Measurements from ENCODE around the gene ZEB1. TPM values are rescaled to one million over a fixed set of nuclear protein-coding genes. Genes with fewer than 3 reads are reported as not detected.

ZEB1 gene
- total RNA-seq, 1 experiment from 2014 or later: 1.4 TPM

DNA sequence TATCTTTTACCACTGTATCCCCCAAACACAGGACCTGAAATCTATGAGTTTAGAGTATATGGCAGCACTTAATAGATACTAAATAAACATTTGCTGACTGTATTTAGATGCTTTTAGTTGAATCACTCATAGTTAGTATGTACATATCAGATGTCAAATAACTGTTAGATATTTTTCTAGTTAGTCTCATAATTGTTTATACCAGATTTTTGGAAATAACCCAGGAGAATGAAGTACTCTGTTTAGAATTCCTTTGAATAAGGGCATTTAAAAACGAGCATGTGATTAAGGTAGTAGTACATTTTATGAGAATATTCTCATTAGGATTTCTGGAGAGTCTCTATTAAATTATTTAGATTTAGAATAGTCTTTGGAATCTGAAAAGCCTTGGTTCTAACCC lies 22.3 kb upstream of the ZEB1 start:
- Histone ChIP-seq H3K9me2 (ENCODE audit: insufficient read depth) (no peaks in the 10 kb centered on the region), H3K27ac (no peak overlapping the region), H3F3A (ENCODE audit: insufficient read depth, low read depth) (no peaks in the 10 kb centered on the region), H3K4me3 (no peak overlapping the region), H3K79me2 (ENCODE audit: low read depth) (no peaks in the 10 kb centered on the region), H2AFZ (no peak overlapping the region), H3K27me3 (ENCODE audit: insufficient read depth, low read depth) (no peaks in the 10 kb centered on the region), H3K4me1 (replicated peaks; ENCODE audit: insufficient read depth) (peaks cover 5% of the 10 kb centered on the region; the same call in 1 of the 2 replicates), H4K20me1 (ENCODE audit: insufficient read depth) (no peaks in the 10 kb centered on the region), H3K9me3 (ENCODE audit: insufficient read depth, low read depth) (no peaks in the 10 kb centered on the region), H3K4me2 (no peak overlapping the region), H3K36me3 (ENCODE audit: low read depth) (no peaks in the 10 kb centered on the region)
- no peak for DNase-seq
- POLR2A ChIA-PET (ENCODE audit: unreplicated experiment): no interaction called here
- CTCF ChIA-PET: no interaction called here
- intact Hi-C loops (cut with micrococcal nuclease; ENCODE audit: unreplicated experiment): no loop called here
- no TSS peak for BruUV-seq (replicated peaks)
- TF ChIP-seq, protein P1, sequence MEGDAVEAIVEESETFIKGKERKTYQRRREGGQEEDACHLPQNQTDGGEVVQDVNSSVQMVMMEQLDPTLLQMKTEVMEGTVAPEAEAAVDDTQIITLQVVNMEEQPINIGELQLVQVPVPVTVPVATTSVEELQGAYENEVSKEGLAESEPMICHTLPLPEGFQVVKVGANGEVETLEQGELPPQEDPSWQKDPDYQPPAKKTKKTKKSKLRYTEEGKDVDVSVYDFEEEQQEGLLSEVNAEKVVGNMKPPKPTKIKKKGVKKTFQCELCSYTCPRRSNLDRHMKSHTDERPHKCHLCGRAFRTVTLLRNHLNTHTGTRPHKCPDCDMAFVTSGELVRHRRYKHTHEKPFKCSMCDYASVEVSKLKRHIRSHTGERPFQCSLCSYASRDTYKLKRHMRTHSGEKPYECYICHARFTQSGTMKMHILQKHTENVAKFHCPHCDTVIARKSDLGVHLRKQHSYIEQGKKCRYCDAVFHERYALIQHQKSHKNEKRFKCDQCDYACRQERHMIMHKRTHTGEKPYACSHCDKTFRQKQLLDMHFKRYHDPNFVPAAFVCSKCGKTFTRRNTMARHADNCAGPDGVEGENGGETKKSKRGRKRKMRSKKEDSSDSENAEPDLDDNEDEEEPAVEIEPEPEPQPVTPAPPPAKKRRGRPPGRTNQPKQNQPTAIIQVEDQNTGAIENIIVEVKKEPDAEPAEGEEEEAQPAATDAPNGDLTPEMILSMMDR (conservative IDR thresholded peaks at IDR 0.05): no peak

DNA sequence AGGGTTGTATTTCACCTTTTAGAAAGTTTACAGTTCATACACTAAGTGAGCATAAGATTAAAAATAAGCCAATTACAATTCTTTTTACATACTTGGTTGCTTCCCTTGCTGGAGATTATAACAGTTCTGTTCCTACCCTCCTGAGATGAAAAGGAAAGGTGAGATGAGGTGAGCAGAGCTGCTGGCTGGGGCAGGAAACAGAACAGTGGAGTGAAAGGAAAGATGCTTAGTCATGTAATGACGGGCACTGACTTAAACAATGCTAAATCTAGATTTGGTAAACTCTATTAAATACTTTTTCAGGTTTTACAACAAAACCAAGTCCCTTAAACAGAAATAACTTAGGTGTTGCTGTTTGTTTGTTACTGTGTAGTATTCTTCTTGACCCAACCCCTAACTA lies 19.9 kb upstream of the ZEB1 start:
- DNase-seq: peak; percentile 1 to 35
- CTCF ChIA-PET: interaction anchor here (0.6 kb wide), 1 partner anchor 167 kb away, joined by 3 read pairs; no protein-coding TSS in a partner anchor

DNA sequence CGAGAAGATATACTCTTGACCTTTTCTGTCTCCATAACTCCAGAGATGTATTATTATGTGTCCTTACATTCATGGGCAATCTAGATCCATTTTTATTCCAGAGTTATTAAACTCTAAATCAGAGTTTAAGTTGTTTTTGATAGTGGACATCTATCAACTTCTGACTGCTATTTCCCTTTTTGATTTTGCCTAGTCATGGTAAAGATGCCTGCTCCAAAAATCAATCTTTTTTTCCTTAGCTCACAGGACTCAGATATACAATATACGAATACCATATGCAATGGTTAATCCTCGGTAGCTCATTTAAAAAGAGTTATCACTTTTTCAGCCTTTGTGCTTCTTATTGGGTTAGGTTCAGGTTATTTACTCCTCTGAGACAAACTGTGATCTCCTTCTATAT lies 15.8 kb upstream of the ZEB1 start:
- Histone ChIP-seq H3K79me2 (ENCODE audit: low read depth) (no peaks in the 10 kb centered on the region), H3K4me3 (no peak overlapping the region), H3K9me3 (ENCODE audit: insufficient read depth, low read depth) (no peaks in the 10 kb centered on the region), H3K4me2 (no peak overlapping the region), H3K27ac (no peak overlapping the region), H2AFZ (no peak overlapping the region), H3K36me3 (ENCODE audit: low read depth) (no peaks in the 10 kb centered on the region), H3K27me3 (ENCODE audit: insufficient read depth, low read depth) (no peaks in the 10 kb centered on the region), H4K20me1 (ENCODE audit: insufficient read depth) (no peaks in the 10 kb centered on the region), H3F3A (ENCODE audit: insufficient read depth, low read depth) (no peaks in the 10 kb centered on the region), H3K4me1 (replicated peaks; ENCODE audit: insufficient read depth) (peaks cover 5% of the 10 kb centered on the region; the same call in 1 of the 2 replicates), H3K9me2 (ENCODE audit: insufficient read depth) (no peaks in the 10 kb centered on the region)
- ChIA-PET POLR2A (ENCODE audit: unreplicated experiment) (no interaction called here), CTCF (no interaction called here)
- no TSS peak for BruUV-seq (replicated peaks)
- intact Hi-C loops (cut with micrococcal nuclease; ENCODE audit: unreplicated experiment): no loop called here
- TF ChIP-seq EZH2 (IDR thresholded peaks at IDR 0.05; ENCODE audit: low read depth): no peak
- TF ChIP-seq, protein P1 (conservative IDR thresholded peaks at IDR 0.05): no peak
- no peak for DNase-seq

More for the DNA sequence above, 19.9 kb upstream of the ZEB1 start:
- H4K20me1 ChIP-seq (ENCODE audit: insufficient read depth): no peaks in the 10 kb centered on the region
- H3K4me3 ChIP-seq: no peak overlapping the region
- no TSS peak for BruUV-seq (replicated peaks)
- H3K4me2 ChIP-seq: peak overlapping the region; percentile 36; the same call in 1 of the 2 replicates
- peaks cover 5% of the 10 kb centered on the region; the same call in 1 of the 2 replicates for H3K4me1 ChIP-seq (replicated peaks; ENCODE audit: insufficient read depth)
- POLR2A ChIA-PET (ENCODE audit: unreplicated experiment): interaction anchor here (0.6 kb wide), 1 partner anchor 954 kb away, joined by 4 read pairs; no protein-coding TSS in a partner anchor
- H3K9me2 ChIP-seq (ENCODE audit: insufficient read depth): no peaks in the 10 kb centered on the region
- no peaks in the 10 kb centered on the region for H3K9me3 ChIP-seq (ENCODE audit: insufficient read depth, low read depth)
- TF ChIP-seq EZH2 (IDR thresholded peaks at IDR 0.05; ENCODE audit: low read depth): no peak
- TF ChIP-seq, protein P1 (conservative IDR thresholded peaks at IDR 0.05): no peak
- no peaks in the 10 kb centered on the region for H3F3A ChIP-seq (ENCODE audit: insufficient read depth, low read depth)
- H3K27ac ChIP-seq: no peak overlapping the region
- H3K27me3 ChIP-seq (ENCODE audit: insufficient read depth, low read depth): no peaks in the 10 kb centered on the region
- H3K79me2 ChIP-seq (ENCODE audit: low read depth): no peaks in the 10 kb centered on the region
- intact Hi-C loops (cut with micrococcal nuclease; ENCODE audit: unreplicated experiment): no loop called here
- H3K36me3 ChIP-seq (ENCODE audit: low read depth): no peaks in the 10 kb centered on the region
- H2AFZ ChIP-seq: no peak overlapping the region; the same call in 1 of the 2 replicates

Measured in PC-9 (cell line).